GM12872 (cell line): Measurements from ENCODE around the gene FAM161B.

ENCODE experiments used
- CTCF ChIP-seq: IDR thresholded peaks from 3 replicates; pipeline ENCODE4 v1.5.1; 2011; ENCODE audit warnings: low read depth, mild to moderate bottlenecking, low read length, moderate library complexity; ENCODE audit not compliant: insufficient read depth

The FAM161B gene

GRCh38 chr14:73958591-73958990, 8.7 kb upstream of the FAM161B start:
- no peak for TF ChIP-seq CTCF

GRCh38 chr14:73955674-73956073, 5.8 kb upstream of the FAM161B start:
- TF ChIP-seq CTCF = no peak

- no peak for TF ChIP-seq CTCF
Measured at GRCh38 chr14:73953731-73954130, 3.8 kb upstream of the FAM161B start.

GRCh38 chr14:73945159-73945670, 4.7 kb downstream of the FAM161B start:
- no peak for TF ChIP-seq CTCF

GRCh38 chr14:73944432-73945158, 5.3 kb downstream of the FAM161B start:
- TF ChIP-seq CTCF = no peak

- no peak for TF ChIP-seq CTCF
Measured at GRCh38 chr14:73943083-73943482, 6.8 kb downstream of the FAM161B start.

GRCh38 chr14:73942180-73942579, 7.7 kb downstream of the FAM161B start:
- TF ChIP-seq CTCF = no peak
